Naive thymus-derived CD4-positive, alpha-beta T cell (primary cell): ENCODE measurements around the gene RPTOR. TPM values are rescaled to one million over a fixed set of nuclear protein-coding genes. Genes with fewer than 3 reads are reported as not detected.
A peak's percentile ranks its signal among the peaks of the same experiment; 100 is the strongest.

ENCODE experiments used
- ATAC-seq: fragments of 150-1000 bp; cut with Tn5 transposase; 2 replicates; pipeline ENCODE4 v1.10.0; 2021; ENCODE audit warnings: mild to moderate bottlenecking, moderate library complexity
- CTCF ChIA-PET: fragments of 350-600 bp; sonication (Branson Sonifier 250); formaldehyde crosslinking; loops from one replicate; lab custom pipeline; 2021; ENCODE audit warnings: antibody characterized with exemption; lab: Charles Lee
- POLR2A ChIA-PET: fragments of 350-600 bp; sonication (Branson Sonifier 250); formaldehyde crosslinking; loops from one replicate; lab custom pipeline; 2021; ENCODE audit warnings: antibody characterized with exemption, inconsistent platforms; lab: Charles Lee
- DNase-seq, 9 donors: peaks; one replicate each; pipeline versions ENCODE4 v3.0.0 to v3.0.0-alpha.2; 2020 to 2022; ENCODE audit warnings: mixed read lengths in 1 of 9
- H3K27ac ChIP-seq: one replicate; pipeline ENCODE4 v1.7.0; 2013; ENCODE audit warnings: mild to moderate bottlenecking, low read depth, low read length, moderate library complexity
- H3K27me3 ChIP-seq, 2 donors: one replicate each; pipeline ENCODE4 v1.7.0; 2013; ENCODE audit warnings: low read length in 2 of 2, mild to moderate bottlenecking in 2 of 2, moderate library complexity in 2 of 2; ENCODE audit not compliant: control insufficient read depth in 2 of 2, insufficient read depth in 2 of 2
- H3K36me3 ChIP-seq, 3 experiments: 1 replicate in 2 of 3; 2 replicates in 1 of 3; pipeline ENCODE4 v1.7.0; 2013; ENCODE audit warnings: low read length in 3 of 3, mild to moderate bottlenecking in 3 of 3, moderate library complexity in 1 of 3; ENCODE audit not compliant: insufficient read depth in 3 of 3, control insufficient read depth in 2 of 3
- H3K4me1 ChIP-seq, 2 donors: one replicate each; pipeline ENCODE4 v1.7.0; 2013; ENCODE audit warnings: low read length in 2 of 2, mild to moderate bottlenecking in 2 of 2, moderate library complexity in 1 of 2; ENCODE audit not compliant: control insufficient read depth in 2 of 2, insufficient read depth in 2 of 2
- H3K4me3 ChIP-seq: 2 replicates; pipeline ENCODE4 v1.7.0; 2013; ENCODE audit warnings: mild to moderate bottlenecking, low read length
- H3K9me3 ChIP-seq, 3 experiments: 1 replicate in 2 of 3; 2 replicates in 1 of 3; pipeline ENCODE4 v1.7.0; 2013; ENCODE audit warnings: low read length in 3 of 3; ENCODE audit not compliant: control insufficient read depth in 2 of 3
- H3K27ac Mint-ChIP-seq, 9 donors: one replicate each; pipeline ENCODE4 v1.8.0; 2020 to 2022; ENCODE audit warnings: mixed read lengths in 9 of 9, mild to moderate bottlenecking in 8 of 9, moderate library complexity in 5 of 9, inconsistent platforms in 2 of 9
- H3K27me3 Mint-ChIP-seq, 5 donors: one replicate each; pipeline ENCODE4 v1.8.0; 2021 to 2022; ENCODE audit warnings: mixed read lengths in 5 of 5, mild to moderate bottlenecking in 1 of 5
- H3K36me3 Mint-ChIP-seq, 5 donors: one replicate each; pipeline ENCODE4 v1.8.0; 2020 to 2022; ENCODE audit warnings: mixed read lengths in 5 of 5, mild to moderate bottlenecking in 3 of 5, inconsistent platforms in 1 of 5
- H3K4me1 Mint-ChIP-seq, 7 donors: one replicate each; pipeline ENCODE4 v1.8.0; 2020 to 2022; ENCODE audit warnings: mixed read lengths in 7 of 7, mild to moderate bottlenecking in 3 of 7, inconsistent platforms in 1 of 7
- H3K4me3 Mint-ChIP-seq, 10 donors: one replicate each; pipeline ENCODE4 v1.8.0; 2020 to 2022; ENCODE audit warnings: mild to moderate bottlenecking in 10 of 10, mixed read lengths in 10 of 10, moderate library complexity in 6 of 10, inconsistent platforms in 2 of 10
- H3K9me3 Mint-ChIP-seq, 11 donors: one replicate each; pipeline ENCODE4 v1.8.0; 2020 to 2022; ENCODE audit warnings: mixed read lengths in 11 of 11, mild to moderate bottlenecking in 4 of 11, inconsistent platforms in 1 of 11, moderate library complexity in 1 of 11
- intact Hi-C, 2 donors: fragments of 100-400 bp; cut with micrococcal nuclease; formaldehyde crosslinking; loops; one replicate each; pipeline ENCODE4 v1.15.1; 2023
- polyA plus RNA-seq, 2 donors: library from polyadenylated mRNA; unstranded; fragments of 300-500 nt; fragmentation: Illumina TruSeq; gene quantifications; one replicate each; pipeline ENCODE4 v1.2.3, GENCODE V29; 2021
- total RNA-seq, 6 experiments: library from RNA in 5 of 6; stranded (reverse) in 5 of 6; gene quantifications; 1 replicate in 5 of 6; 2 replicates in 1 of 6; pipeline ENCODE4 v1.2.3 and lab custom pipeline; 2021 to 2026

The RPTOR gene
- total and polyA plus RNA-seq, 7 experiments from 2014 or later, result 10.9 to 89.8 (median 59.9) TPM

GRCh38 chr17:80832888-80833583 lies 288.4 kb downstream of the RPTOR start:
- Histone ChIP-seq H3K27ac (peak overlapping the region; percentile 80), H3K9me3 (no peaks in the 10 kb centered on the region), H3K36me3 (peaks cover 0 to 18% (median 0%) of the 10 kb centered on the region in 3 experiments), H3K4me3 (peak overlapping the region; percentile 36), H3K4me1 (peaks cover 9 to 12% of the 10 kb centered on the region in 2 donors), H3K27me3 (no peaks in the 10 kb centered on the region)
- DNase-seq (peak; percentile 43 to 83 (median 67)), ATAC-seq (peak; percentile 93)
- Mint-ChIP-seq H3K9me3 (peaks cover 0 to 3% (median 0%) of the 10 kb centered on the region in 11 donors), H3K4me1 (peaks cover 13 to 67% (median 40%) of the 10 kb centered on the region in 7 donors), H3K4me3 (peak overlapping the region; percentile 74 to 89 (median 88)), H3K36me3 (peaks cover 0 to 31% (median 8%) of the 10 kb centered on the region in 5 donors), H3K27ac (peak overlapping the region; percentile 83 to 99 (median 94)), H3K27me3 (no peaks in the 10 kb centered on the region)
- intact Hi-C loops, result loop anchor here (1.0 to 5.0 kb wide), 9 partner anchors 14 to 72 kb away; no protein-coding TSS in a partner anchor
- POLR2A ChIA-PET, result interaction anchor here (1.0 to 2.3 kb wide), 14 partner anchors 10 to 379 kb away, joined by 3 to 15 read pairs (median 6); no protein-coding TSS in a partner anchor
- CTCF ChIA-PET, result interaction anchor here (0.6 to 1.4 kb wide), 7 partner anchors 11 to 122 kb away, joined by 3 to 5 read pairs (median 3); no protein-coding TSS in a partner anchor

- H3K9me3 ChIP-seq, result no peaks in the 10 kb centered on the region
- intact Hi-C loops, result loop anchor here (1.0 to 5.0 kb wide), 9 partner anchors 13 to 73 kb away; no protein-coding TSS in a partner anchor
- H3K4me3 ChIP-seq, result no peak overlapping the region
- no peak overlapping the region for H3K27ac ChIP-seq
- Mint-ChIP-seq H3K4me3 (peak overlapping the region in 9 of 10 donors; percentile 54 to 89 (median 62)), H3K27me3 (no peaks in the 10 kb centered on the region), H3K36me3 (peaks cover 0 to 33% (median 11%) of the 10 kb centered on the region in 5 donors), H3K9me3 (peaks cover 0 to 3% (median 0%) of the 10 kb centered on the region in 11 donors), H3K4me1 (peaks cover 13 to 69% (median 40%) of the 10 kb centered on the region in 7 donors), H3K27ac (peak overlapping the region; percentile 77 to 99 (median 90))
- CTCF ChIA-PET, result interaction anchor here (1.2 kb wide), 1 partner anchor 84 kb away, joined by 3 read pairs; no protein-coding TSS in a partner anchor
- H3K36me3 ChIP-seq, result peaks cover 0 to 24% (median 0%) of the 10 kb centered on the region in 3 experiments
- no peak for DNase-seq
- H3K4me1 ChIP-seq, result peaks cover 9 to 12% of the 10 kb centered on the region in 2 donors
- POLR2A ChIA-PET, result interaction anchor here (1.0 to 2.3 kb wide), 6 partner anchors 9 to 76 kb away, joined by 3 to 15 read pairs (median 5); no protein-coding TSS in a partner anchor
- ATAC-seq, result no peak
- H3K27me3 ChIP-seq, result no peaks in the 10 kb centered on the region
Measured at GRCh38 chr17:80833952-80834892, 289.6 kb downstream of the RPTOR start.

- Mint-ChIP-seq H3K27me3 (no peaks in the 10 kb centered on the region), H3K27ac (peak overlapping the region in 8 of 9 donors; percentile 17 to 99 (median 62)), H3K36me3 (peaks cover 0 to 29% (median 11%) of the 10 kb centered on the region in 5 donors), H3K4me1 (peaks cover 13 to 64% (median 37%) of the 10 kb centered on the region in 7 donors), H3K4me3 (peak overlapping the region in 4 of 10 donors; percentile 26 to 42 (median 31)), H3K9me3 (peaks cover 0 to 3% (median 0%) of the 10 kb centered on the region in 11 donors)
- Histone ChIP-seq H3K4me3 (no peak overlapping the region), H3K36me3 (peaks cover 0 to 31% (median 0%) of the 10 kb centered on the region in 3 experiments), H3K27me3 (no peaks in the 10 kb centered on the region), H3K27ac (no peak overlapping the region), H3K9me3 (no peaks in the 10 kb centered on the region), H3K4me1 (peaks cover 9 to 12% of the 10 kb centered on the region in 2 donors)
- no peak for DNase-seq
- CTCF ChIA-PET, result no interaction called here
- intact Hi-C loops, result loop anchor here in 1 of 2 donors (5.0 kb wide), 1 partner anchor 57 kb away; no protein-coding TSS in a partner anchor
- POLR2A ChIA-PET, result interaction anchor here (1.0 to 2.3 kb wide), 2 partner anchors 12 to 15 kb away, joined by 4 to 15 read pairs; no protein-coding TSS in a partner anchor
- no peak for ATAC-seq
Measured at GRCh38 chr17:80834893-80835275, 290.2 kb downstream of the RPTOR start.

DNA sequence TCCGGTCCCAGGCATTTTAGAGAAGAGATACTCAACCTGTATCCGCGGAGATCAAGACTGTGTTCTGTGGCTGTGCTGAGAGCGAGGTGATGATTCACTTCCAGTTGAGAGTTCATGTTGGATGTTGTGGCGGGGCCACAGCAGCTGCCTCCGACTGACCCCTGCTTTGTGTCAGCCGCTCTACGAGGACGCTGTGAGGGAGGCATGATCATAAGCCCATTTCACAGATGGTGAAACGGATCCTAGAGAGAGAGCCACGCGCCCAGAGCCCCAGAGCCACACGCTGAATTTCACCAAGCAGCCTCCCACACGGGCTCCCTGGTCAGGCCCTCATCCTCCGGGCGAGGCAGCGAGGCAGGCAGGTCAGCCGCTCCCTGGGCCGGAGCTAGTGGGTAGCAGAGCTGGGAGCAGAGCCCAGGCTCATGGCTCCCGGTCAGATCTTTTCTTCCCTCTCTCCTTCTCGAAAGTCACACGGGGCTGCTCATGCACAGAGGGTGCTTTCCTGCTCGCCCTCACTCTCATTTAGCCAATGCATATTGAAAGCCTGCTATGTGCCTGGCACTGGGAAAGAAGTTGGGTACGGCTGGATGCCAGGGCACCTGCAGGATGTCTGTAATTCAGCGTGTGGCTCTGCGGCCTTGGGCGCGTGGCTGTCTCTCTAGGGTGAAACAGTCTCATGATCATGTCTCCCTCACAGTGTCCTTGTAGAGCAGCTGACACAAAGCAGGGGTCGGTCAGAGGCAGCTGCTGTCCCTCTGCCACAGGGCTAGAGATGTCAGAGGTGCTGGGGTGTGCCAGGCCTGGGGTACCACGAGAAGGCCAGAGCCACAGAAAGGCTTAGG lies 291.4 kb downstream of the RPTOR start:
- intact Hi-C loops, result no loop called here
- peaks cover 13 to 55% (median 33%) of the 10 kb centered on the region in 7 donors for H3K4me1 Mint-ChIP-seq
- Histone ChIP-seq H3K36me3 (peaks cover 0 to 34% (median 0%) of the 10 kb centered on the region in 3 experiments), H3K27ac (no peak overlapping the region), H3K27me3 (no peaks in the 10 kb centered on the region), H3K4me1 (peaks cover 9 to 12% of the 10 kb centered on the region in 2 donors), H3K4me3 (no peak overlapping the region), H3K9me3 (no peaks in the 10 kb centered on the region)
- peaks cover 0 to 23% (median 11%) of the 10 kb centered on the region in 5 donors for H3K36me3 Mint-ChIP-seq
- peaks cover 0 to 3% (median 0%) of the 10 kb centered on the region in 11 donors for H3K9me3 Mint-ChIP-seq
- H3K27ac Mint-ChIP-seq, result peak overlapping the region in 8 of 9 donors; percentile 19 to 77 (median 66)
- no peak for DNase-seq
- ChIA-PET POLR2A (interaction anchor here (0.7 kb wide), 1 partner anchor 33 kb away, joined by 3 read pairs; no protein-coding TSS in a partner anchor), CTCF (no interaction called here)
- ATAC-seq, result no peak
- H3K27me3 Mint-ChIP-seq, result no peaks in the 10 kb centered on the region
- no peak overlapping the region for H3K4me3 Mint-ChIP-seq

DNA sequence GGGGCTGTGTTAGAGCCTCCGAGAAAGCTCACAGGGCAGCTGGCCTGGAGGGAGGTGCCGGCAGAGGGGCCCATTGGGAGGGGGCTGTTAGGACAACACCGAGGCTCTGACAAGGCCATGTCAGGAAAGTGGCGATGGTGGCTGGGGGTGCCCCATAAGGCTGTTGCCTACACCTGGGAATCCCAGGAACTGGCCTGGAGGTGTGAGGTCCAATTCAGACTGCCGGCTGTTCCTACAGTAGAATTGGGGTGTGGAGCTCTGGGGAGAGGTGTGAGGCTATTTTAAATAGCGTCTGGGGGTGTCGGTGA lies 292.0 kb downstream of the RPTOR start:
- Mint-ChIP-seq H3K4me1 (peaks cover 11 to 49% (median 29%) of the 10 kb centered on the region in 7 donors), H3K27me3 (no peaks in the 10 kb centered on the region), H3K9me3 (peaks cover 0 to 2% (median 0%) of the 10 kb centered on the region in 11 donors), H3K36me3 (peaks cover 0 to 23% (median 11%) of the 10 kb centered on the region in 5 donors), H3K27ac (peak overlapping the region in 7 of 9 donors; percentile 19 to 84 (median 63)), H3K4me3 (no peak overlapping the region)
- no peak for DNase-seq
- Histone ChIP-seq H3K27ac (no peak overlapping the region), H3K4me1 (peaks cover 9 to 11% of the 10 kb centered on the region in 2 donors), H3K36me3 (peaks cover 0 to 34% (median 0%) of the 10 kb centered on the region in 3 experiments), H3K9me3 (no peaks in the 10 kb centered on the region), H3K4me3 (no peak overlapping the region), H3K27me3 (no peaks in the 10 kb centered on the region)
- POLR2A ChIA-PET, result interaction anchor here (0.7 kb wide), 1 partner anchor 33 kb away, joined by 3 read pairs; no protein-coding TSS in a partner anchor
- intact Hi-C loops, result no loop called here
- no peak for ATAC-seq
- CTCF ChIA-PET, result no interaction called here
